Astrocyte (in vitro differentiated cells and primary cell): ENCODE data around the gene KRT77. TPM values are rescaled to one million over a fixed set of nuclear protein-coding genes. Genes with fewer than 3 reads are reported as not detected.

Source experiments
- DNase-seq: peaks from one replicate; pipeline ENCODE4 v3.0.0-alpha.2; 2010; ENCODE audit warnings: low read depth
- FAIRE-seq: peaks from 2 replicates; lab custom pipeline; 2011; peaks lifted over from hg19 to GRCh38; lab: Jason Lieb, UNC
- H2AFZ ChIP-seq: 2 replicates; pipeline ENCODE4 v1.6.0; 2012; ENCODE audit warnings: low read depth, low read length, inconsistent platforms
- H3K27ac ChIP-seq: 2 replicates; pipeline ENCODE4 v1.5.1; 2011; ENCODE audit warnings: low read depth, low read length, inconsistent platforms
- H3K27me3 ChIP-seq: 2 replicates; pipeline ENCODE4 v1.6.0; 2011; ENCODE audit warnings: low read length, inconsistent platforms; ENCODE audit not compliant: insufficient read depth
- H3K36me3 ChIP-seq: 2 replicates; pipeline ENCODE4 v1.5.1; 2011; ENCODE audit warnings: low read length, inconsistent platforms; ENCODE audit not compliant: insufficient read depth
- H3K4me1 ChIP-seq: 2 replicates; pipeline ENCODE4 v1.5.1; 2011; ENCODE audit warnings: low read length, inconsistent platforms; ENCODE audit not compliant: insufficient read depth
- H3K4me2 ChIP-seq: 2 replicates; pipeline ENCODE4 v1.6.0; 2012; ENCODE audit warnings: low read length, inconsistent platforms
- H3K4me3 ChIP-seq: 2 replicates; pipeline ENCODE4 v1.5.1; 2011; ENCODE audit warnings: low read depth, mild to moderate bottlenecking, low read length, inconsistent platforms; ENCODE audit not compliant: insufficient read depth
- H3K79me2 ChIP-seq: 2 replicates; pipeline ENCODE4 v1.6.0; 2012; ENCODE audit warnings: mild to moderate bottlenecking, low read length, inconsistent platforms; ENCODE audit not compliant: insufficient read depth
- H3K9ac ChIP-seq: 2 replicates; pipeline ENCODE4 v1.6.0; 2012; ENCODE audit warnings: mild to moderate bottlenecking, low read length, inconsistent platforms
- H3K9me3 ChIP-seq: 2 replicates; pipeline ENCODE4 v1.5.1; 2012; ENCODE audit warnings: low read depth, mild to moderate bottlenecking, low read length, inconsistent platforms; ENCODE audit not compliant: insufficient read depth
- H4K20me1 ChIP-seq: 2 replicates; pipeline ENCODE4 v1.6.0; 2012; ENCODE audit warnings: low read length, inconsistent platforms; ENCODE audit not compliant: insufficient read depth
- H3K27ac Mint-ChIP-seq: one replicate; pipeline ENCODE4 v1.8.0; 2021; ENCODE audit warnings: mild to moderate bottlenecking, mixed read lengths; ENCODE audit not compliant: unreplicated experiment
- H3K27me3 Mint-ChIP-seq: one replicate; pipeline ENCODE4 v1.8.0; 2021; ENCODE audit warnings: low read depth, mixed read lengths; ENCODE audit not compliant: unreplicated experiment
- H3K36me3 Mint-ChIP-seq: one replicate; pipeline ENCODE4 v1.8.0; 2021; ENCODE audit warnings: low read depth, mixed read lengths; ENCODE audit not compliant: unreplicated experiment
- H3K4me1 Mint-ChIP-seq: one replicate; pipeline ENCODE4 v1.8.0; 2021; ENCODE audit warnings: low read depth, mixed read lengths; ENCODE audit not compliant: unreplicated experiment
- H3K4me3 Mint-ChIP-seq: one replicate; pipeline ENCODE4 v1.8.0; 2021; ENCODE audit warnings: mild to moderate bottlenecking, moderate library complexity, mixed read lengths; ENCODE audit not compliant: unreplicated experiment
- H3K9me3 Mint-ChIP-seq: one replicate; pipeline ENCODE4 v1.8.0; 2021; ENCODE audit warnings: mild to moderate bottlenecking, mixed read lengths; ENCODE audit not compliant: unreplicated experiment
- EZH2 ChIP-seq: IDR thresholded peaks from 2 replicates; pipeline ENCODE4 v1.6.1; 2012; ENCODE audit warnings: mild to moderate bottlenecking, low read length, inconsistent platforms; ENCODE audit not compliant: insufficient read depth
- total RNA-seq: library from RNA; stranded (reverse); gene quantifications from 2 replicates; pipeline ENCODE4 v1.2.1, GENCODE V29; 2021
- TF ChIP-seq, protein P1 (sequence below): IDR thresholded peaks from 2 replicates; pipeline ENCODE4 v1.5.1; 2011; ENCODE audit warnings: low read depth, mild to moderate bottlenecking, inconsistent platforms, low read length, moderate library complexity; ENCODE audit not compliant: insufficient read depth

KRT77 gene
- total RNA-seq, 1 donor from 2014 or later, result not detected

DNA sequence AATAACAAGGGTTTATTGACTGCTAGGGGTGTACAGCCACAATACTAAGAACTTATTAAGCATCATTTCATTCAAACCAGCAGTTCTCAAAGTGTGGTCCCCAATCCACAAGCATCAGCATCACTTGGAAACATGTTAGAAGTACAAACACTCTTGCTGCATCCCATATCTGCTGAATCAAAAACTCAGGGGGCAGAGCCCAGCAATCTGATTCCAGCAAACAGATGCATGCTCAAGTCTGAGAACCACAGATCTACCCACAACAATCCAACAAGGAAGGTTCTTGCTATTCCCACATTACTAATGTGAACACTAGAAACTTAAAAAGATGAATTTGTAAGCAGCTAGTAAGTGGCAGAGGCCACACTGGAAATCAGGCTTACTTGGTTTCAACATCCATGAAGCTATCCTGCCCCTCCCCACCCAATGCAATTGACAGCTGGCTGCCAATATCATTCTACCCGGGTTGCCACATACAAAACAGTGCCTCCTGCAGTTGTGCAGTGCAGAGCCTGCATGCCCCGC, 6.2 kb downstream of the KRT77 start:
- H3K36me3 Mint-ChIP-seq, result no peaks in the 10 kb centered on the region
- no peak overlapping the region for H3K4me2 ChIP-seq
- no peak overlapping the region for H3K4me3 Mint-ChIP-seq
- peaks cover 84% of the 10 kb centered on the region for H3K27me3 Mint-ChIP-seq
- DNase-seq, result no peak
- no peaks in the 10 kb centered on the region for H4K20me1 ChIP-seq
- H3K36me3 ChIP-seq, result no peaks in the 10 kb centered on the region
- no peak overlapping the region for H3K27ac Mint-ChIP-seq
- FAIRE-seq, result no peak
- no peaks in the 10 kb centered on the region for H3K4me1 ChIP-seq
- H3K9ac ChIP-seq, result no peak overlapping the region
- no peak overlapping the region for H3K4me3 ChIP-seq
- H3K27me3 ChIP-seq, result peaks cover 13% of the 10 kb centered on the region
- H3K4me1 Mint-ChIP-seq, result no peaks in the 10 kb centered on the region
- H3K79me2 ChIP-seq, result no peaks in the 10 kb centered on the region
- H3K9me3 ChIP-seq, result no peaks in the 10 kb centered on the region
- TF ChIP-seq, protein P1, sequence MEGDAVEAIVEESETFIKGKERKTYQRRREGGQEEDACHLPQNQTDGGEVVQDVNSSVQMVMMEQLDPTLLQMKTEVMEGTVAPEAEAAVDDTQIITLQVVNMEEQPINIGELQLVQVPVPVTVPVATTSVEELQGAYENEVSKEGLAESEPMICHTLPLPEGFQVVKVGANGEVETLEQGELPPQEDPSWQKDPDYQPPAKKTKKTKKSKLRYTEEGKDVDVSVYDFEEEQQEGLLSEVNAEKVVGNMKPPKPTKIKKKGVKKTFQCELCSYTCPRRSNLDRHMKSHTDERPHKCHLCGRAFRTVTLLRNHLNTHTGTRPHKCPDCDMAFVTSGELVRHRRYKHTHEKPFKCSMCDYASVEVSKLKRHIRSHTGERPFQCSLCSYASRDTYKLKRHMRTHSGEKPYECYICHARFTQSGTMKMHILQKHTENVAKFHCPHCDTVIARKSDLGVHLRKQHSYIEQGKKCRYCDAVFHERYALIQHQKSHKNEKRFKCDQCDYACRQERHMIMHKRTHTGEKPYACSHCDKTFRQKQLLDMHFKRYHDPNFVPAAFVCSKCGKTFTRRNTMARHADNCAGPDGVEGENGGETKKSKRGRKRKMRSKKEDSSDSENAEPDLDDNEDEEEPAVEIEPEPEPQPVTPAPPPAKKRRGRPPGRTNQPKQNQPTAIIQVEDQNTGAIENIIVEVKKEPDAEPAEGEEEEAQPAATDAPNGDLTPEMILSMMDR, result no peak
- no peak for TF ChIP-seq EZH2
- H3K27ac ChIP-seq, result no peak overlapping the region
- peaks cover 4% of the 10 kb centered on the region for H3K9me3 Mint-ChIP-seq
- no peak overlapping the region for H2AFZ ChIP-seq

GRCh38 chr12:52696588-52696987, 6.7 kb downstream of the KRT77 start:
- no peak overlapping the region for H3K4me3 Mint-ChIP-seq
- peaks cover 4% of the 10 kb centered on the region for H3K9me3 Mint-ChIP-seq
- H3K4me3 ChIP-seq, result no peak overlapping the region
- peaks cover 18% of the 10 kb centered on the region for H3K27me3 ChIP-seq
- H3K4me1 Mint-ChIP-seq, result no peaks in the 10 kb centered on the region
- no peak for FAIRE-seq
- DNase-seq, result no peak
- H3K4me1 ChIP-seq, result no peaks in the 10 kb centered on the region
- H3K4me2 ChIP-seq, result no peak overlapping the region
- no peak overlapping the region for H3K27ac Mint-ChIP-seq
- no peak overlapping the region for H2AFZ ChIP-seq
- H3K36me3 Mint-ChIP-seq, result no peaks in the 10 kb centered on the region
- H3K9ac ChIP-seq, result no peak overlapping the region
- H3K27me3 Mint-ChIP-seq, result peaks cover 84% of the 10 kb centered on the region
- H3K9me3 ChIP-seq, result no peaks in the 10 kb centered on the region
- no peaks in the 10 kb centered on the region for H4K20me1 ChIP-seq
- no peaks in the 10 kb centered on the region for H3K79me2 ChIP-seq
- H3K27ac ChIP-seq, result no peak overlapping the region
- TF ChIP-seq, protein P1, result no peak
- TF ChIP-seq EZH2, result no peak
- no peaks in the 10 kb centered on the region for H3K36me3 ChIP-seq

- DNase-seq, result no peak
- Histone ChIP-seq H3K36me3 (no peaks in the 10 kb centered on the region), H3K9me3 (no peaks in the 10 kb centered on the region), H3K9ac (no peak overlapping the region), H3K79me2 (no peaks in the 10 kb centered on the region), H3K27me3 (peaks cover 32% of the 10 kb centered on the region), H3K4me3 (no peak overlapping the region), H3K27ac (no peak overlapping the region), H2AFZ (no peak overlapping the region), H4K20me1 (no peaks in the 10 kb centered on the region), H3K4me1 (no peaks in the 10 kb centered on the region), H3K4me2 (no peak overlapping the region)
- TF ChIP-seq EZH2, result no peak
- TF ChIP-seq, protein P1, result no peak
- Mint-ChIP-seq H3K27ac (no peak overlapping the region), H3K9me3 (peaks cover 4% of the 10 kb centered on the region), H3K4me1 (peaks cover 4% of the 10 kb centered on the region), H3K36me3 (no peaks in the 10 kb centered on the region), H3K4me3 (no peak overlapping the region), H3K27me3 (peaks cover 85% of the 10 kb centered on the region)
- no peak for FAIRE-seq
Measured at GRCh38 chr12:52695039-52695438, 8.3 kb downstream of the KRT77 start.
